Endothelial cell of umbilical vein (primary cell): ENCODE results near the gene ATXN1. TPM values are rescaled to one million over a fixed set of nuclear protein-coding genes. Genes with fewer than 3 reads are reported as not detected.
A peak's percentile ranks its signal among the peaks of the same experiment; 100 is the strongest.

Experiments
- BruUV-seq: library from RNA; stranded (reverse); fragments of 400-500 nt; replicated peaks from 2 replicates; lab custom pipeline; 2021; lab: Mats Ljungman, UMichigan
- CTCF ChIA-PET: fragments of 300-600, 350-600 bp; sonication (Branson Sonifier 250); formaldehyde crosslinking; loops from one replicate; lab custom pipeline; 2021; ENCODE audit warnings: antibody characterized with exemption, inconsistent platforms; lab: Charles Lee
- POLR2A ChIA-PET: fragments of 300-600, 350-600 bp; sonication (Branson Sonifier 250); formaldehyde crosslinking; loops from one replicate; lab custom pipeline; 2021; ENCODE audit warnings: antibody characterized with exemption, inconsistent platforms; lab: Charles Lee
- DNase-seq: peaks from one replicate; pipeline ENCODE4 v3.0.0-alpha.2; 2011; ENCODE audit warnings: low read depth, low spot score
- FAIRE-seq: peaks from 2 replicates; lab custom pipeline; 2011; peaks lifted over from hg19 to GRCh38; lab: Jason Lieb, UNC
- H2AFZ ChIP-seq: 2 replicates; pipeline ENCODE4 v1.6.0; 2012; ENCODE audit warnings: low read depth, low read length, control low read depth, inconsistent platforms
- H3K27ac ChIP-seq: 2 replicates; pipeline ENCODE4 v1.5.1; 2011; ENCODE audit warnings: low read depth, mild to moderate bottlenecking, control low read depth, low read length, moderate library complexity; ENCODE audit not compliant: insufficient read depth
- H3K27me3 ChIP-seq, 2 experiments: 2 replicates each; pipeline versions ENCODE4 v1.6.0 to v1.6.1; 2011; ENCODE audit warnings: low read length in 2 of 2, mixed read lengths in 1 of 2; ENCODE audit not compliant: control insufficient read depth in 2 of 2, insufficient read depth in 2 of 2
- H3K36me3 ChIP-seq, 2 experiments: 2 replicates in 1 of 2; 3 replicates in 1 of 2; pipeline ENCODE4 v1.5.1; 2011; ENCODE audit warnings: low read length in 2 of 2, mild to moderate bottlenecking in 1 of 2, moderate library complexity in 1 of 2; ENCODE audit not compliant: control insufficient read depth in 2 of 2, insufficient read depth in 2 of 2; ENCODE audit errors: extremely low read depth in 1 of 2
- H3K4me1 ChIP-seq: 3 replicates; pipeline ENCODE4 v1.5.1; 2011; ENCODE audit warnings: mild to moderate bottlenecking, low read length; ENCODE audit not compliant: control insufficient read depth, insufficient read depth; ENCODE audit errors: extremely low read depth
- H3K4me2 ChIP-seq: 2 replicates; pipeline ENCODE4 v1.6.1; 2011; ENCODE audit warnings: low read length, control low read depth, mixed read lengths; ENCODE audit not compliant: insufficient read depth
- H3K4me3 ChIP-seq, 3 experiments: fragments of 200-600 bp in 1 of 3; sonication (generic), shearing (Covaris generic) in 1 of 3; replicated peaks in 1 of 3; 2 replicates each; pipeline ENCODE4 v1.5.1; 2011 to 2016; ENCODE audit warnings: control low read depth in 3 of 3, low read length in 3 of 3, mild to moderate bottlenecking in 2 of 3, inconsistent platforms in 1 of 3, low read depth in 1 of 3, moderate library complexity in 1 of 3; ENCODE audit not compliant: insufficient read depth in 1 of 3
- H3K79me2 ChIP-seq: 2 replicates; pipeline ENCODE4 v1.6.0; 2012; ENCODE audit warnings: low read length, inconsistent platforms; ENCODE audit not compliant: control insufficient read depth, insufficient read depth
- H3K9ac ChIP-seq: replicated peaks from 2 replicates; pipeline ENCODE3; 2011; ENCODE audit warnings: low read length, control low read depth; ENCODE audit not compliant: insufficient read depth; ENCODE audit errors: extremely low read depth
- H3K9me1 ChIP-seq: replicated peaks from 3 replicates; pipeline ENCODE4 v1.6.0; 2011; ENCODE audit warnings: mild to moderate bottlenecking, low read length; ENCODE audit not compliant: control insufficient read depth, insufficient read depth; ENCODE audit errors: extremely low read depth
- H3K9me3 ChIP-seq: replicated peaks from 2 replicates; pipeline ENCODE4 v1.5.1; 2012; ENCODE audit warnings: low read length, inconsistent platforms; ENCODE audit not compliant: control insufficient read depth, insufficient read depth
- H4K20me1 ChIP-seq: replicated peaks from 2 replicates; pipeline ENCODE3; 2011; ENCODE audit warnings: mild to moderate bottlenecking, low read length; ENCODE audit not compliant: control insufficient read depth, insufficient read depth; ENCODE audit errors: extremely low read depth
- EZH2 ChIP-seq: IDR thresholded peaks from 2 replicates; pipeline ENCODE4 v1.6.1; 2012; ENCODE audit warnings: borderline replicate concordance, low read depth, mild to moderate bottlenecking, moderate library complexity, low read length, inconsistent platforms; ENCODE audit not compliant: severe bottlenecking
- FOS ChIP-seq: IDR thresholded peaks from 2 replicates; pipeline ENCODE4 v1.6.1; 2011; ENCODE audit warnings: mild to moderate bottlenecking, low read length, moderate library complexity, borderline replicate concordance; ENCODE audit not compliant: insufficient read depth
- GATA2 ChIP-seq: IDR thresholded peaks from 2 replicates; pipeline ENCODE4 v1.7.0; 2011; ENCODE audit warnings: low read depth, mild to moderate bottlenecking, moderate library complexity, mixed read lengths, low read length; ENCODE audit not compliant: insufficient read length, insufficient read depth
- JUN ChIP-seq: IDR thresholded peaks from 2 replicates; pipeline ENCODE4 v1.6.1; 2011; ENCODE audit warnings: borderline replicate concordance, low read depth; ENCODE audit not compliant: insufficient read length, insufficient read depth
- MYC ChIP-seq: IDR thresholded peaks from one replicate; pipeline ENCODE4 v1.6.1; 2011; ENCODE audit warnings: mild to moderate bottlenecking, low read depth, low read length
- POLR2A ChIP-seq: IDR thresholded peaks from 2 replicates; pipeline ENCODE4 v1.6.1; 2012; ENCODE audit warnings: low read depth, mild to moderate bottlenecking, control low read depth, low read length
- POLR2AphosphoS5 ChIP-seq: IDR thresholded peaks from 2 replicates; pipeline ENCODE4 v1.6.1; 2012; ENCODE audit warnings: low read depth, mild to moderate bottlenecking, control low read depth, low read length, moderate library complexity; ENCODE audit not compliant: insufficient read depth
- dilution Hi-C: fragments of 300-500 bp; cut with MboI; formaldehyde crosslinking; loops from one replicate; pipeline ENCODE4 v1.15.0; 2019; ENCODE audit warnings: low sequenced_read_pairs; ENCODE audit not compliant: extremely low pct_ligation_motif_present
- intact Hi-C: fragments of 100-400 bp; cut with micrococcal nuclease; formaldehyde crosslinking; loops from one replicate; pipeline ENCODE4 v1.10.0; 2022
- polyA plus RNA-seq, 4 experiments: library from polyadenylated mRNA; depleted of rRNA in 3 of 4; stranded (reverse) in 3 of 4; unstranded in 1 of 4; fragments of >200 nt; gene quantifications; 2 replicates each; pipeline versions ENCODE4 v1.2.1 to v1.2.3, GENCODE V29; 2011 to 2012; ENCODE audit warnings: missing spikeins in 1 of 4
- total RNA-seq: library from RNA; stranded (reverse); gene quantifications from 2 replicates; pipeline ENCODE4 v1.2.3, GENCODE V29; 2021
- TF ChIP-seq, protein P1 (sequence below): IDR thresholded peaks from 2 replicates; pipeline ENCODE4 v1.6.1; 2011; ENCODE audit not compliant: insufficient read depth, insufficient read length
- TF ChIP-seq, protein P2 (sequence below), 2 donors: IDR thresholded peaks; 1 replicate in 1 of 2; 2 replicates in 1 of 2; pipeline ENCODE4 v1.5.1; 2011; ENCODE audit warnings: low read length in 2 of 2, mild to moderate bottlenecking in 2 of 2, moderate library complexity in 2 of 2, control low read depth in 1 of 2, inconsistent platforms in 1 of 2, low read depth in 1 of 2; ENCODE audit not compliant: insufficient read depth in 1 of 2; ENCODE audit errors: extremely low read depth in 1 of 2

The ATXN1 gene
- total and polyA plus RNA-seq, 2 donors (not counting 3 experiments of a cell fraction or from before 2014, with no cell fraction given): 16.4 to 33.0 TPM

DNA sequence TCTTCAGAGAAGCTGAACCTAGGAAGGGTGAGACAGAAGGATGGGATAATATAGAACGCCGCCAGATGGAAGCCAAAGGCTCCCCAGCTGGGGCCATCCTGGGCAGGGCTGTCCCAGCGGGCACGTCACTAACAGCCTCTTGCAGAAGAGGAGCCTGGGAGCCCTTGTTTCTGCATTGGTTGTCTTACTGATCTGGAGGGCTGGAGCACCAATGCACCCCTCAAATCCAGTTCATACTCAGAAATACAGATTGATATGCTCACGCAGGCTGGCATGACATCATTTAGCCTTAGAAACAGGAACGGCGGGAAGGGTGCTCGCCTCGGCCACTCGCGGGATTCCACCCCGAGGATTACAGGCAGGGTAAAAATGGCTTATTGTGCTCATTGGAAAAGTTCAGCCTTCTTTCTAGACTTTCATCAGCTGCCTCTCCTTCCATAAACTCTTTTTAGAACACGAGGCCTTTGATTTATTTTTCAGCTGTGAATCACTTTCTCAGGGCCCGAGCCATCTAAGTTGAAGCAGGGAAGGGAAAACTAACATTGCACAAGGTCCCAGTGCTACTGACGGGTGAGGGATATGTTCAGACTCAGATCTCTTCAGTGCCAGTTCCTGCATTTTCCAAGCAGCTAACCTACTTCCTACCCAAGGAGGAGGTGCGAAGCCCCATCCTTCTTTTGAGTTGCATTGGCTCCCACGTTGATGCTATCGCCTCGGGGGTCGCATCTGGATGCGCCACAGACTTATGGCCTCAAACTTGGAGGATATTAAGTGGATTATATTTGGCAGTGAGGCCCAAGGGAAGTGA lies 440.5 kb downstream of the ATXN1 start:
- Histone ChIP-seq H3K9ac (peak overlapping the region; percentile 80), H3K9me1 (no peaks in the 10 kb centered on the region), H3K9me3 (no peaks in the 10 kb centered on the region), H3K4me2 (peak overlapping the region; percentile 71), H3K27ac (peak overlapping the region; percentile 87), H3K79me2 (no peaks in the 10 kb centered on the region), H2AFZ (no peak overlapping the region), H3K27me3 (no peaks in the 10 kb centered on the region), H4K20me1 (no peaks in the 10 kb centered on the region), H3K36me3 (no peaks in the 10 kb centered on the region), H3K4me1 (peaks cover 15% of the 10 kb centered on the region), H3K4me3 (peak overlapping the region in 1 of 3 experiments; percentile 43)
- TF ChIP-seq, protein P1, sequence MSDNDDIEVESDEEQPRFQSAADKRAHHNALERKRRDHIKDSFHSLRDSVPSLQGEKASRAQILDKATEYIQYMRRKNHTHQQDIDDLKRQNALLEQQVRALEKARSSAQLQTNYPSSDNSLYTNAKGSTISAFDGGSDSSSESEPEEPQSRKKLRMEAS: no peak
- no peak for TF ChIP-seq POLR2AphosphoS5
- TF ChIP-seq POLR2A: no peak
- TF ChIP-seq JUN: no peak
- no peak for TF ChIP-seq MYC
- no peak for TF ChIP-seq EZH2
- TF ChIP-seq FOS: no peak
- TF ChIP-seq GATA2: no peak
- TF ChIP-seq, protein P2, sequence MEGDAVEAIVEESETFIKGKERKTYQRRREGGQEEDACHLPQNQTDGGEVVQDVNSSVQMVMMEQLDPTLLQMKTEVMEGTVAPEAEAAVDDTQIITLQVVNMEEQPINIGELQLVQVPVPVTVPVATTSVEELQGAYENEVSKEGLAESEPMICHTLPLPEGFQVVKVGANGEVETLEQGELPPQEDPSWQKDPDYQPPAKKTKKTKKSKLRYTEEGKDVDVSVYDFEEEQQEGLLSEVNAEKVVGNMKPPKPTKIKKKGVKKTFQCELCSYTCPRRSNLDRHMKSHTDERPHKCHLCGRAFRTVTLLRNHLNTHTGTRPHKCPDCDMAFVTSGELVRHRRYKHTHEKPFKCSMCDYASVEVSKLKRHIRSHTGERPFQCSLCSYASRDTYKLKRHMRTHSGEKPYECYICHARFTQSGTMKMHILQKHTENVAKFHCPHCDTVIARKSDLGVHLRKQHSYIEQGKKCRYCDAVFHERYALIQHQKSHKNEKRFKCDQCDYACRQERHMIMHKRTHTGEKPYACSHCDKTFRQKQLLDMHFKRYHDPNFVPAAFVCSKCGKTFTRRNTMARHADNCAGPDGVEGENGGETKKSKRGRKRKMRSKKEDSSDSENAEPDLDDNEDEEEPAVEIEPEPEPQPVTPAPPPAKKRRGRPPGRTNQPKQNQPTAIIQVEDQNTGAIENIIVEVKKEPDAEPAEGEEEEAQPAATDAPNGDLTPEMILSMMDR (IDR thresholded peaks at IDR 0.05; ENCODE audit: extremely low read depth in 1 of 2, insufficient read depth in 1 of 2, low read depth in 1 of 2, low read length in 2 of 2): no peak
- intact Hi-C loops (loop anchor here (1.0 to 2.0 kb wide), 2 partner anchors 11 to 16 kb away; no protein-coding TSS in a partner anchor), dilution Hi-C loops (no loop called here)
- DNase-seq (peak; percentile 8), FAIRE-seq (no peak)
- ChIA-PET POLR2A (no interaction called here), CTCF (interaction anchor here (0.6 to 4.9 kb wide), 5 partner anchors 12 to 644 kb away, joined by 3 to 36 read pairs (median 4); no protein-coding TSS in a partner anchor)
- TSS peak; percentile 93 for BruUV-seq
